Stomach (tissue), 9 donors: ENCODE results near the gene NHS. TPM values are rescaled to one million over a fixed set of nuclear protein-coding genes. Genes with fewer than 3 reads are reported as not detected.

Experiments
- DNase-seq, 2 donors: peaks; one replicate each; pipeline versions ENCODE4 v3.0.0 to v3.0.0-alpha.2; 2013 to 2019
- H3K27ac ChIP-seq, 5 donors: fragments of 200-600 bp in 4 of 5; sonication (generic) in 4 of 5; one replicate each; pipeline ENCODE4 v1.5.1; 2013 to 2019; ENCODE audit warnings: mild to moderate bottlenecking in 1 of 5, moderate library complexity in 1 of 5
- H3K27me3 ChIP-seq, 3 donors: fragments of 200-600 bp; sonication (generic); one replicate each; pipeline ENCODE4 v1.5.1; 2017 to 2019; ENCODE audit warnings: mixed run types in 1 of 3
- H3K36me3 ChIP-seq, 4 donors: fragments of 200-600 bp; sonication (generic); 1 replicate in 3 of 4; 2 replicates in 1 of 4; pipeline ENCODE4 v1.5.1; 2016 to 2019
- H3K4me1 ChIP-seq, 4 donors: fragments of 200-600 bp; sonication (generic); one replicate each; pipeline ENCODE4 v1.5.1; 2016 to 2019
- H3K4me3 ChIP-seq, 4 donors: fragments of 200-600 bp; sonication (generic) in 3 of 4; one replicate each; pipeline ENCODE4 v1.5.1; 2016 to 2019; ENCODE audit warnings: mild to moderate bottlenecking in 1 of 4
- H3K9me3 ChIP-seq, 4 donors: fragments of 200-600 bp; sonication (generic); one replicate each; pipeline ENCODE4 v1.5.1; 2016 to 2019
- EP300 ChIP-seq: sonication (generic); formaldehyde crosslinking; IDR thresholded peaks from one replicate; pipeline ENCODE4 v1.6.1; 2017; ENCODE audit warnings: antibody characterized with exemption
- POLR2A ChIP-seq, 4 donors: fragments of 450-650 bp; IDR thresholded peaks; one replicate each; pipeline ENCODE4 v1.6.1; 2016; ENCODE audit warnings: antibody characterized with exemption in 4 of 4, control low read depth in 2 of 4, mild to moderate bottlenecking in 1 of 4, moderate library complexity in 1 of 4
- POLR2AphosphoS5 ChIP-seq, 3 donors: sonication (generic); formaldehyde crosslinking; IDR thresholded peaks; one replicate each; pipeline ENCODE4 v1.6.1; 2016; ENCODE audit warnings: antibody characterized with exemption in 3 of 3
- WGBS, 5 donors: extraction: QIAGEN DNeasy Blood & Tissue Kit in 3 of 5; methylation state at CpG; one replicate each; pipeline versions ENCODE4 v1.1.5 to v1.1.7; 2013 to 2018; 5-methylcytosine and 5-hydroxymethylcytosine counted together
- intact Hi-C: fragments of 100-400 bp; cut with DNase I; formaldehyde crosslinking; loops from one replicate; pipeline ENCODE4 v1.15.1; 2023; ENCODE audit warnings: low total_unique reads
- polyA plus RNA-seq, 3 donors: library from polyadenylated mRNA; stranded (reverse); fragments of 200-250 nt; gene quantifications; one replicate each; pipeline ENCODE4 v1.2.3, GENCODE V29; 2013
- total RNA-seq, 5 donors: library from RNA; depleted of rRNA; stranded (reverse); fragments of >200 nt; gene quantifications; one replicate each; pipeline versions ENCODE4 v1.1.0 to v1.2.3, GENCODE V29; 2014 to 2016
- TF ChIP-seq, protein P1 (sequence below), 7 experiments: fragments of 450-650 bp in 4 of 7; fragments of 200-600 bp in 3 of 7; sonication (generic) in 3 of 7; IDR thresholded peaks; one replicate each; pipeline ENCODE4 v1.5.1; 2016 to 2019; ENCODE audit warnings: antibody characterized with exemption in 7 of 7, control low read depth in 2 of 7, mild to moderate bottlenecking in 1 of 7
- donor health status: healthy with polysubstance abuse.
- donor health status: Bipolar disorder and iron deficiency.
- donor health status: healthy.

Gene NHS
- total and polyA plus RNA-seq, 8 donors: 1.00 to 7.5 (median 4.3) TPM

DNA sequence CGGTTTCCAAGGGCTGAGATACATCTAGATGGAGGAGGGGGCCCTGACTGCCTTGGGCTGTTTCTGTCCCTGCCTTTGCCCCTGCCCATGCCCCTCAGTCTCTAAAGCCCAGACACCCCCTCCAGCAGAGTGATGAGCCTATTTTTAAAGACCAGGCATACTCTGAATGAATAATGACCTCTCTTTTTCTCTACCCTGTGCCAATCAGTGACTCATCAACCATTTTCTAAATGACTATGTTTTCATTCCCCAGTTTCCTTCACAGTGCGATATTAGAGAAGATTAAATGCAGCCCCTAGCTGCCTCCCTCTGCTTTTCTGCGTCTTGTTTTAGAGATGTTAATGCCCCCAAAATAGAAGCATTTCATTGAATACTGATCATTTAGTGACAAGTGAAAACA is 15.5 kb upstream of the NHS start:
- peak in 1 of 2 donors; percentile 9 for DNase-seq
- H3K4me1 ChIP-seq: no peaks in the 10 kb centered on the region
- H3K27ac ChIP-seq: no peak overlapping the region
- H3K36me3 ChIP-seq: no peaks in the 10 kb centered on the region
- no peaks in the 10 kb centered on the region for H3K9me3 ChIP-seq
- no peak overlapping the region for H3K4me3 ChIP-seq
- intact Hi-C loops: no loop called here
- H3K27me3 ChIP-seq: no peaks in the 10 kb centered on the region
- TF ChIP-seq POLR2A (IDR thresholded peaks at IDR 0.05): no peak
- TF ChIP-seq, protein P1, sequence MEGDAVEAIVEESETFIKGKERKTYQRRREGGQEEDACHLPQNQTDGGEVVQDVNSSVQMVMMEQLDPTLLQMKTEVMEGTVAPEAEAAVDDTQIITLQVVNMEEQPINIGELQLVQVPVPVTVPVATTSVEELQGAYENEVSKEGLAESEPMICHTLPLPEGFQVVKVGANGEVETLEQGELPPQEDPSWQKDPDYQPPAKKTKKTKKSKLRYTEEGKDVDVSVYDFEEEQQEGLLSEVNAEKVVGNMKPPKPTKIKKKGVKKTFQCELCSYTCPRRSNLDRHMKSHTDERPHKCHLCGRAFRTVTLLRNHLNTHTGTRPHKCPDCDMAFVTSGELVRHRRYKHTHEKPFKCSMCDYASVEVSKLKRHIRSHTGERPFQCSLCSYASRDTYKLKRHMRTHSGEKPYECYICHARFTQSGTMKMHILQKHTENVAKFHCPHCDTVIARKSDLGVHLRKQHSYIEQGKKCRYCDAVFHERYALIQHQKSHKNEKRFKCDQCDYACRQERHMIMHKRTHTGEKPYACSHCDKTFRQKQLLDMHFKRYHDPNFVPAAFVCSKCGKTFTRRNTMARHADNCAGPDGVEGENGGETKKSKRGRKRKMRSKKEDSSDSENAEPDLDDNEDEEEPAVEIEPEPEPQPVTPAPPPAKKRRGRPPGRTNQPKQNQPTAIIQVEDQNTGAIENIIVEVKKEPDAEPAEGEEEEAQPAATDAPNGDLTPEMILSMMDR (IDR thresholded peaks at IDR 0.05): no peak
- no peak for TF ChIP-seq EP300
- no peak for TF ChIP-seq POLR2AphosphoS5 (IDR thresholded peaks at IDR 0.05)
- whole genome bisulfite sequencing, 5 donors: 42 to 73% (median 57%) methylated on average over 3 of the region's 3 CpGs

DNA sequence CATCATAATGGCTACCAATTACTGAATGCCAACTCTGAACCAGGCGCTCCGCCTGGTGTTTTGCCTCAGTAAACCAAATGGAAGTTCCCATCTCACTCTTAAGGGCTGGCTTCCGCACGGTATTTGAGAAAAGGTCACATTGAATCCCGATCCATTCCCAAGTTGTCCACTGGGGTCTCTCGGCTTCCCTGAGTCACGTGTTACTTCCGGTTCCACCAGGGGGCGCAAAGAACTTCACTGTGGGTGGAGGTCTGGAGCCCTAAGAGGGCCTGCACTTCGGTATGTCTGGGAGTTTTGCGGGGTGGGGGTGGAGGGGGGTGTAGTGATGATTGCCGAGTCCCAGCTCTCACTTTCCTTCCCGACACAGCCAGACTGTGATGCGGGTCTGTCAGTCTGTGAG is 13.4 kb upstream of the NHS start:
- Histone ChIP-seq H3K27ac (no peak overlapping the region), H3K4me1 (no peaks in the 10 kb centered on the region), H3K27me3 (no peaks in the 10 kb centered on the region), H3K4me3 (no peak overlapping the region), H3K36me3 (no peaks in the 10 kb centered on the region), H3K9me3 (no peaks in the 10 kb centered on the region)
- TF ChIP-seq EP300 (no peak), POLR2AphosphoS5 (IDR thresholded peaks at IDR 0.05) (no peak)
- TF ChIP-seq, protein P1 (IDR thresholded peaks at IDR 0.05): peak in 1 of 7 experiments; percentile 7
- 60 to 78% (median 68%) methylated on average over 10 to 14 of the region's 14 CpGs for WGBS, 5 donors
- intact Hi-C loops: no loop called here
- peak in 1 of 2 donors; percentile 14 for DNase-seq

DNA sequence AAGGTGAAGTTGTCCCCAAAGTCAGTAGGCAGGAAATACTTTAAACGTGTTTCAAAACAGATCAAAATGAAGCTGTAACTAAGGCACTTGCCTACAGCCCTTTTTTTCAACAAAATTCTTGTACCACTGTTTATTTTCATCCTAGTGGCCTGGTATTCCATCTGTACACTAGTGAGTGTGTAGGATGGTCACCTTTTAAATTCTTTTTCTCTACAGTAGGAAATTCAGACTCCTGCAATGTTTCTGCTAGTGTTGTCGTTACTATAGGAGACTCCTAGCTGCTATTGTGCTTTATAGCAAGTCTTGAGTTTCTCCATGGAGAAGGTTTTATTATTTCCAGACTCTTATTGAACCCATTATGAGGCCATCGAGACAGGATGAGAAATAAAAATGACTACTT is 7.0 kb upstream of the NHS start:
- intact Hi-C loops: no loop called here
- no peak for TF ChIP-seq POLR2A (IDR thresholded peaks at IDR 0.05)
- no peak for TF ChIP-seq EP300
- TF ChIP-seq, protein P1 (IDR thresholded peaks at IDR 0.05): no peak
- TF ChIP-seq POLR2AphosphoS5 (IDR thresholded peaks at IDR 0.05): no peak
- Histone ChIP-seq H3K9me3 (no peaks in the 10 kb centered on the region), H3K4me1 (no peaks in the 10 kb centered on the region), H3K36me3 (no peaks in the 10 kb centered on the region), H3K4me3 (no peak overlapping the region), H3K27ac (no peak overlapping the region), H3K27me3 (no peaks in the 10 kb centered on the region)
- WGBS, 5 donors: 53 to 84% (median 79%) methylated on average over 3 of the region's 3 CpGs
- no peak for DNase-seq

DNA sequence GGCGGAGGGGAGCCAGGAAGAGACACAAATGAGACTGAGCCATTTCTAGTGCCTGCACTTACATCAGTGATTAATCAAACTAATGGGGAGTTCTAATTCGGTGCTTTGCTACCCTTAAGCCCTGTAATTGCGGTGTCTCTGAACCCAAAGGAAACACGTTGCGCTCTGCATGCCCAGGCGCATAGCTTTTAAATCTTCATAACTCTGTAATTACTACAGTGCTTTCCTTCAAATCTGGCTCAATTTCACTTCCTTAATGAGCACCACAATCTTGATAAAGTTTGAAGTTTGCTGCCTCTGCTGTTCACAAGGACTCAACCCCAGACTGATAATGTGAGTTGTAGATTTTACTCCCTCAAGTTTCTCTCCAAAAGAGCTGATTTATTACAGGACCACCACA is 5.7 kb upstream of the NHS start:
- no peaks in the 10 kb centered on the region for H3K36me3 ChIP-seq
- TF ChIP-seq, protein P1 (IDR thresholded peaks at IDR 0.05): no peak
- TF ChIP-seq EP300: no peak
- no peaks in the 10 kb centered on the region for H3K9me3 ChIP-seq
- intact Hi-C loops: no loop called here
- H3K4me3 ChIP-seq: no peak overlapping the region
- DNase-seq: no peak
- H3K4me1 ChIP-seq: no peaks in the 10 kb centered on the region
- WGBS, 5 donors: 24 to 44% (median 41%) methylated on average over 6 of the region's 6 CpGs
- H3K27ac ChIP-seq: no peak overlapping the region
- no peaks in the 10 kb centered on the region for H3K27me3 ChIP-seq
